Panc1 (cell line): Measurements from ENCODE around the gene ASB1. TPM values are rescaled to one million over a fixed set of nuclear protein-coding genes. Genes with fewer than 3 reads are reported as not detected.

ENCODE experiments used
- ATAC-seq: fragments of 200-7000 bp; cut with Tn5 transposase; 2 replicates; pipeline ENCODE4 v1.9.1; 2020; ENCODE audit warnings: mild to moderate bottlenecking, moderate library complexity
- BruUV-seq: library from RNA; stranded (reverse); fragments of 400-500 nt; replicated peaks from 2 replicates; lab custom pipeline; 2021; lab: Mats Ljungman, UMichigan
- CTCF ChIA-PET: fragments of 300-600 bp; sonication (Branson Sonifier 250); formaldehyde crosslinking; loops from one replicate; lab custom pipeline; 2022; ENCODE audit warnings: antibody characterized with exemption; lab: Charles Lee
- POLR2A ChIA-PET: fragments of 300-600 bp; sonication (Branson Sonifier 250); formaldehyde crosslinking; loops from one replicate; lab custom pipeline; 2022; ENCODE audit warnings: antibody characterized with exemption; lab: Charles Lee
- DNase-seq: peaks from one replicate; pipeline ENCODE4 v3.0.0-alpha.2; 2010; ENCODE audit warnings: low read depth, low spot score
- H3K27ac ChIP-seq: 2 replicates; pipeline ENCODE4 v1.5.1; 2011; ENCODE audit warnings: mild to moderate bottlenecking, low read length, inconsistent platforms
- H3K27me3 ChIP-seq: fragments of 200-500 bp; sonication (Bioruptor generic); 2 replicates; pipeline ENCODE4 v1.6.0; 2014; ENCODE audit warnings: low read length, inconsistent platforms; ENCODE audit not compliant: control insufficient read depth, insufficient read depth
- H3K36me3 ChIP-seq: fragments of 200-500 bp; sonication (Bioruptor generic); 2 replicates; pipeline ENCODE4 v1.5.1; 2014; ENCODE audit warnings: inconsistent platforms, mild to moderate bottlenecking, low read length, moderate library complexity; ENCODE audit not compliant: control insufficient read depth, insufficient read depth
- H3K4me1 ChIP-seq: 2 replicates; pipeline ENCODE4 v1.5.1; 2011; ENCODE audit warnings: inconsistent platforms, mild to moderate bottlenecking, low read length, moderate library complexity; ENCODE audit not compliant: control insufficient read depth, insufficient read depth
- H3K4me3 ChIP-seq, 2 experiments: 2 replicates each; pipeline ENCODE4 v1.5.1; 2011 to 2012; ENCODE audit warnings: low read depth in 2 of 2, low read length in 2 of 2, mild to moderate bottlenecking in 2 of 2, inconsistent platforms in 1 of 2, moderate library complexity in 1 of 2
- H3K9me3 ChIP-seq: fragments of 200-500 bp; sonication (Bioruptor generic); 2 replicates; pipeline ENCODE4 v1.5.1; 2014; ENCODE audit warnings: low read depth, mild to moderate bottlenecking, inconsistent platforms, low read length, moderate library complexity; ENCODE audit not compliant: control insufficient read depth, insufficient read depth
- CTCF ChIP-seq: fragments of 450-650 bp; IDR thresholded peaks from 2 replicates; pipeline ENCODE4 v1.5.1; 2017; ENCODE audit warnings: mild to moderate bottlenecking
- POLR2AphosphoS5 ChIP-seq: IDR thresholded peaks from 2 replicates; pipeline ENCODE4 v1.6.1; 2012; ENCODE audit warnings: mild to moderate bottlenecking, low read depth, low read length, moderate library complexity
- SIN3A ChIP-seq: IDR thresholded peaks from 2 replicates; pipeline ENCODE4 v1.6.1; 2012; ENCODE audit warnings: low read depth, mild to moderate bottlenecking, low read length, moderate library complexity, borderline replicate concordance; ENCODE audit not compliant: insufficient read depth
- TCF7L2 ChIP-seq: IDR thresholded peaks from 2 replicates; pipeline ENCODE4 v1.6.1; 2011; ENCODE audit warnings: mild to moderate bottlenecking, low read depth, low read length, inconsistent platforms
- in situ Hi-C: cut with HindIII; loops from 2 replicates; pipeline ENCODE4 v1.10.0; 2016; ENCODE audit warnings: low sequenced_read_pairs, low pct_unique_long_range_greater_than_20kb
- intact Hi-C: fragments of 100-400 bp; cut with micrococcal nuclease; formaldehyde crosslinking; loops from one replicate; pipeline ENCODE4 v1.10.0; 2022; ENCODE audit not compliant: unreplicated experiment
- total RNA-seq: library from RNA; stranded (reverse); gene quantifications from one replicate; pipeline ENCODE4 v1.2.1, GENCODE V29; 2021; ENCODE audit not compliant: unreplicated experiment
- TF ChIP-seq, protein P1 (sequence below), 2 experiments: IDR thresholded peaks; 2 replicates each; pipeline ENCODE4 v1.6.1; 2011 to 2012; ENCODE audit warnings: low read depth in 2 of 2, control low read depth in 1 of 2, low read length in 1 of 2, mild to moderate bottlenecking in 1 of 2, moderate library complexity in 1 of 2; ENCODE audit not compliant: insufficient read depth in 1 of 2

Gene ASB1
- total RNA-seq, 1 experiment from 2014 or later = 57.3 TPM

GRCh38 chr2:238478216-238478615 is 51.5 kb downstream of the ASB1 start:
- intact Hi-C loops (no loop called here), in situ Hi-C loops (no loop called here)
- Histone ChIP-seq H3K4me3 (no peak overlapping the region), H3K27me3 (no peaks in the 10 kb centered on the region), H3K4me1 (no peaks in the 10 kb centered on the region), H3K27ac (no peak overlapping the region), H3K9me3 (peaks cover 26% of the 10 kb centered on the region), H3K36me3 (no peaks in the 10 kb centered on the region)
- DNase-seq = no peak
- CTCF ChIA-PET = no interaction called here
- POLR2A ChIA-PET = no interaction called here
- ATAC-seq = no peak
- BruUV-seq = no TSS peak
- TF ChIP-seq TCF7L2 = no peak

- TF ChIP-seq TCF7L2 (no peak), CTCF (no peak), SIN3A (no peak), POLR2AphosphoS5 (no peak)
- TF ChIP-seq, protein P1, sequence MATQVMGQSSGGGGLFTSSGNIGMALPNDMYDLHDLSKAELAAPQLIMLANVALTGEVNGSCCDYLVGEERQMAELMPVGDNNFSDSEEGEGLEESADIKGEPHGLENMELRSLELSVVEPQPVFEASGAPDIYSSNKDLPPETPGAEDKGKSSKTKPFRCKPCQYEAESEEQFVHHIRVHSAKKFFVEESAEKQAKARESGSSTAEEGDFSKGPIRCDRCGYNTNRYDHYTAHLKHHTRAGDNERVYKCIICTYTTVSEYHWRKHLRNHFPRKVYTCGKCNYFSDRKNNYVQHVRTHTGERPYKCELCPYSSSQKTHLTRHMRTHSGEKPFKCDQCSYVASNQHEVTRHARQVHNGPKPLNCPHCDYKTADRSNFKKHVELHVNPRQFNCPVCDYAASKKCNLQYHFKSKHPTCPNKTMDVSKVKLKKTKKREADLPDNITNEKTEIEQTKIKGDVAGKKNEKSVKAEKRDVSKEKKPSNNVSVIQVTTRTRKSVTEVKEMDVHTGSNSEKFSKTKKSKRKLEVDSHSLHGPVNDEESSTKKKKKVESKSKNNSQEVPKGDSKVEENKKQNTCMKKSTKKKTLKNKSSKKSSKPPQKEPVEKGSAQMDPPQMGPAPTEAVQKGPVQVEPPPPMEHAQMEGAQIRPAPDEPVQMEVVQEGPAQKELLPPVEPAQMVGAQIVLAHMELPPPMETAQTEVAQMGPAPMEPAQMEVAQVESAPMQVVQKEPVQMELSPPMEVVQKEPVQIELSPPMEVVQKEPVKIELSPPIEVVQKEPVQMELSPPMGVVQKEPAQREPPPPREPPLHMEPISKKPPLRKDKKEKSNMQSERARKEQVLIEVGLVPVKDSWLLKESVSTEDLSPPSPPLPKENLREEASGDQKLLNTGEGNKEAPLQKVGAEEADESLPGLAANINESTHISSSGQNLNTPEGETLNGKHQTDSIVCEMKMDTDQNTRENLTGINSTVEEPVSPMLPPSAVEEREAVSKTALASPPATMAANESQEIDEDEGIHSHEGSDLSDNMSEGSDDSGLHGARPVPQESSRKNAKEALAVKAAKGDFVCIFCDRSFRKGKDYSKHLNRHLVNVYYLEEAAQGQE (IDR thresholded peaks at IDR 0.05; ENCODE audit: insufficient read depth in 1 of 2, low read depth in 2 of 2, low read length in 1 of 2) = no peak
- no peak for DNase-seq
- CTCF ChIA-PET = no interaction called here
- no peaks in the 10 kb centered on the region for H3K36me3 ChIP-seq
- peaks cover 21% of the 10 kb centered on the region for H3K9me3 ChIP-seq
- intact Hi-C loops (no loop called here), in situ Hi-C loops (no loop called here)
- no peaks in the 10 kb centered on the region for H3K4me1 ChIP-seq
- no peak overlapping the region for H3K27ac ChIP-seq
- POLR2A ChIA-PET = no interaction called here
- H3K27me3 ChIP-seq = no peaks in the 10 kb centered on the region
- ATAC-seq = no peak
- BruUV-seq = no TSS peak
- no peak overlapping the region for H3K4me3 ChIP-seq
Observed at GRCh38 chr2:238479847-238480246, 53.1 kb downstream of the ASB1 start.

GRCh38 chr2:238483021-238483420 is 56.3 kb downstream of the ASB1 start:
- CTCF ChIA-PET = no interaction called here
- ATAC-seq (no peak), DNase-seq (no peak)
- POLR2A ChIA-PET = no interaction called here
- Histone ChIP-seq H3K4me1 (no peaks in the 10 kb centered on the region), H3K9me3 (peaks cover 18% of the 10 kb centered on the region), H3K27ac (no peak overlapping the region), H3K27me3 (no peaks in the 10 kb centered on the region), H3K4me3 (no peak overlapping the region), H3K36me3 (no peaks in the 10 kb centered on the region)
- TF ChIP-seq, protein P1 (IDR thresholded peaks at IDR 0.05; ENCODE audit: insufficient read depth in 1 of 2, low read depth in 2 of 2, low read length in 1 of 2) = no peak
- TF ChIP-seq POLR2AphosphoS5 (no peak), CTCF (no peak), SIN3A (no peak), TCF7L2 (no peak)
- intact Hi-C loops = no loop called here
- BruUV-seq = no TSS peak
- in situ Hi-C loops = no loop called here
